ENCODE measurements around the gene SLC35E1.

- no peak for TF ChIP-seq CTCF (conservative IDR thresholded peaks at IDR 0.05; ENCODE audit: low read depth, low read length)
- TF ChIP-seq EZH2 (IDR thresholded peaks at IDR 0.05; ENCODE audit: borderline replicate concordance, low read depth, low read length, poor library complexity, severe bottlenecking) = no peak
These were observed 29.2 kb downstream of the SLC35E1 start for GRCh38 chr19:16542910-16543472.
